ENCODE results near the gene SYTL2.

DNA sequence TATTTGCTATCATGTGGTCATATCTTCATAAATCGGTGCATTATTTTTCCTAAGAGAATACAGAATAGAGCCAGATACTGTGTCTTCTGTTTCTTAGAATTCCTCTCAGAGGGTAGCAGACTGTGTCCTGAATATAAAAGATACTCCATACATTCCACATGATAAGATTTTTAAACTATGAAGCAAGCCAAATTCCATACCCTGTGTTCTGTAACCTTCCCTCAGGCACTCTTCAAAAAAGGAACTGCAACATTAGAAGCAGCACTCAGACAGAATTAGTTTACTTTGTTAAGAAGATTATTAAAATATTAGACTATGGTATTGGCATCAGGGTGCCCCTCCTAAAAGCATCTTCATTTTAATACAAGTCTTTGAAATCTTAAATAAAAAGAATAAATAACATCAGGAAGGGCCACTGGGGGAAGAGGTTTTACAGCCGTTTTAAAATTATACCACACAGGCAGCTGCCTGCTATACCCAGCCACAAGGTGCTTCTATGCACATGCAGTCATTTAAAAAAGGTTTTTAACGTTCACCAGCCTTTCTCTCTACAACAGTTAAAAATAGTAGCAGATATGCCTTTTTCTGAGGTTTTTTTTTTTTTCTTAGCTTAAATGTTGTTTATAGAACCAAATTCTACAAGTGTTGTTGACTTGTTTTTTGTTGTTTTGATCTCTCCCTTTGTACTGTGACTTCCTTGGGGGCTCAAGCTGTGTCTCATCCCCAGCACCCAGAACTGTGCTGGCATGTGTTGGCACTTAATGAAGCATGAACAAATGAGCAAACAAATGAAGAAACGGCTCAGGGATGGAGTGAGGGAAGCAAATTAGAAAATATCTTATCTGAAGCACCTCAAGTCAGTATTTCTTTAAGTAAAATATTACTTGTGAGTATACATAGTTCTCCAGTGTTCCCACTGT lies 70.2 kb downstream of the SYTL2 start:
- TF ChIP-seq CTCF (IDR thresholded peaks at IDR 0.05) = no peak
- TF ChIP-seq POLR2A (IDR thresholded peaks at IDR 0.05) = no peak

Measured in adrenal gland (tissue), 5 donors.